ENCODE results near the gene CDK1.
A peak's percentile ranks its signal among the peaks of the same experiment; 100 is the strongest.

CDK1 gene

GRCh38 chr10:60778971-60779796 lies 906 bp downstream of the CDK1 start:
- Histone ChIP-seq H3K9me3 (ENCODE audit: control insufficient read depth, low read length) (no peaks in the 10 kb centered on the region), H3K4me1 (ENCODE audit: control insufficient read depth, insufficient read depth, low read length) (peaks cover 11% of the 10 kb centered on the region), H3K27me3 (replicated peaks; ENCODE audit: control insufficient read depth, insufficient read depth, low read length) (no peaks in the 10 kb centered on the region), H3K36me3 (ENCODE audit: control insufficient read depth, insufficient read depth, low read length, severe bottlenecking) (no peaks in the 10 kb centered on the region), H3K4me3 (ENCODE audit: low read length) (peak overlapping the region; percentile 91), H3K9ac (ENCODE audit: low read length) (peak overlapping the region; percentile 52)
- no peak for DNase-seq (ENCODE audit: low read depth)

GRCh38 chr10:60781661-60782060 lies 3.4 kb downstream of the CDK1 start:
- H3K36me3 ChIP-seq (ENCODE audit: control insufficient read depth, insufficient read depth, low read length, severe bottlenecking), result no peaks in the 10 kb centered on the region
- no peaks in the 10 kb centered on the region for H3K9me3 ChIP-seq (ENCODE audit: control insufficient read depth, low read length)
- H3K9ac ChIP-seq (ENCODE audit: low read length), result no peak overlapping the region
- no peak for DNase-seq (ENCODE audit: low read depth)
- H3K4me1 ChIP-seq (ENCODE audit: control insufficient read depth, insufficient read depth, low read length), result peaks cover 11% of the 10 kb centered on the region
- H3K4me3 ChIP-seq (ENCODE audit: low read length), result peak overlapping the region; percentile 27
- no peaks in the 10 kb centered on the region for H3K27me3 ChIP-seq (replicated peaks; ENCODE audit: control insufficient read depth, insufficient read depth, low read length)

- Histone ChIP-seq H3K36me3 (ENCODE audit: control insufficient read depth, insufficient read depth, low read length, severe bottlenecking) (no peaks in the 10 kb centered on the region), H3K9me3 (ENCODE audit: control insufficient read depth, low read length) (no peaks in the 10 kb centered on the region), H3K27me3 (replicated peaks; ENCODE audit: control insufficient read depth, insufficient read depth, low read length) (no peaks in the 10 kb centered on the region), H3K9ac (ENCODE audit: low read length) (no peak overlapping the region), H3K4me1 (ENCODE audit: control insufficient read depth, insufficient read depth, low read length) (peaks cover 6% of the 10 kb centered on the region), H3K4me3 (ENCODE audit: low read length) (no peak overlapping the region)
- DNase-seq (ENCODE audit: low read depth), result no peak
Measured at GRCh38 chr10:60784641-60785040, 6.4 kb downstream of the CDK1 start.

- H3K4me1 ChIP-seq (ENCODE audit: control insufficient read depth, insufficient read depth, low read length), result no peaks in the 10 kb centered on the region
- no peaks in the 10 kb centered on the region for H3K9me3 ChIP-seq (ENCODE audit: control insufficient read depth, low read length)
- no peaks in the 10 kb centered on the region for H3K36me3 ChIP-seq (ENCODE audit: control insufficient read depth, insufficient read depth, low read length, severe bottlenecking)
- no peak for DNase-seq (ENCODE audit: low read depth)
- no peaks in the 10 kb centered on the region for H3K27me3 ChIP-seq (replicated peaks; ENCODE audit: control insufficient read depth, insufficient read depth, low read length)
- no peak overlapping the region for H3K4me3 ChIP-seq (ENCODE audit: low read length)
- no peak overlapping the region for H3K9ac ChIP-seq (ENCODE audit: low read length)
Measured at GRCh38 chr10:60788544-60788943, 10.3 kb downstream of the CDK1 start.

GRCh38 chr10:60789340-60789739 lies 11.1 kb downstream of the CDK1 start:
- no peaks in the 10 kb centered on the region for H3K4me1 ChIP-seq (ENCODE audit: control insufficient read depth, insufficient read depth, low read length)
- no peaks in the 10 kb centered on the region for H3K36me3 ChIP-seq (ENCODE audit: control insufficient read depth, insufficient read depth, low read length, severe bottlenecking)
- no peak for DNase-seq (ENCODE audit: low read depth)
- H3K27me3 ChIP-seq (replicated peaks; ENCODE audit: control insufficient read depth, insufficient read depth, low read length), result no peaks in the 10 kb centered on the region
- H3K9ac ChIP-seq (ENCODE audit: low read length), result no peak overlapping the region
- H3K9me3 ChIP-seq (ENCODE audit: control insufficient read depth, low read length), result no peaks in the 10 kb centered on the region
- no peak overlapping the region for H3K4me3 ChIP-seq (ENCODE audit: low read length)

- Histone ChIP-seq H3K27me3 (replicated peaks; ENCODE audit: control insufficient read depth, insufficient read depth, low read length) (no peaks in the 10 kb centered on the region), H3K36me3 (ENCODE audit: control insufficient read depth, insufficient read depth, low read length, severe bottlenecking) (no peaks in the 10 kb centered on the region), H3K4me1 (ENCODE audit: control insufficient read depth, insufficient read depth, low read length) (no peaks in the 10 kb centered on the region), H3K9me3 (ENCODE audit: control insufficient read depth, low read length) (no peaks in the 10 kb centered on the region), H3K9ac (ENCODE audit: low read length) (no peak overlapping the region), H3K4me3 (ENCODE audit: low read length) (no peak overlapping the region)
- DNase-seq (ENCODE audit: low read depth), result no peak
Measured at GRCh38 chr10:60794953-60795352, 16.7 kb downstream of the CDK1 start.

GRCh38 chr10:60795465-60796202 lies 17.4 kb downstream of the CDK1 start:
- no peaks in the 10 kb centered on the region for H3K9me3 ChIP-seq (ENCODE audit: control insufficient read depth, low read length)
- no peaks in the 10 kb centered on the region for H3K4me1 ChIP-seq (ENCODE audit: control insufficient read depth, insufficient read depth, low read length)
- H3K27me3 ChIP-seq (replicated peaks; ENCODE audit: control insufficient read depth, insufficient read depth, low read length), result no peaks in the 10 kb centered on the region
- no peak overlapping the region for H3K9ac ChIP-seq (ENCODE audit: low read length)
- no peak for DNase-seq (ENCODE audit: low read depth)
- H3K4me3 ChIP-seq (ENCODE audit: low read length), result no peak overlapping the region
- H3K36me3 ChIP-seq (ENCODE audit: control insufficient read depth, insufficient read depth, low read length, severe bottlenecking), result no peaks in the 10 kb centered on the region

GRCh38 chr10:60796481-60796880 lies 18.2 kb downstream of the CDK1 start:
- no peak overlapping the region for H3K9ac ChIP-seq (ENCODE audit: low read length)
- peaks cover 3% of the 10 kb centered on the region for H3K4me1 ChIP-seq (ENCODE audit: control insufficient read depth, insufficient read depth, low read length)
- H3K27me3 ChIP-seq (replicated peaks; ENCODE audit: control insufficient read depth, insufficient read depth, low read length), result no peaks in the 10 kb centered on the region
- no peaks in the 10 kb centered on the region for H3K36me3 ChIP-seq (ENCODE audit: control insufficient read depth, insufficient read depth, low read length, severe bottlenecking)
- H3K9me3 ChIP-seq (ENCODE audit: control insufficient read depth, low read length), result no peaks in the 10 kb centered on the region
- no peak overlapping the region for H3K4me3 ChIP-seq (ENCODE audit: low read length)
- no peak for DNase-seq (ENCODE audit: low read depth)

- Histone ChIP-seq H3K4me3 (ENCODE audit: low read length) (no peak overlapping the region), H3K36me3 (ENCODE audit: control insufficient read depth, insufficient read depth, low read length, severe bottlenecking) (no peaks in the 10 kb centered on the region), H3K27me3 (replicated peaks; ENCODE audit: control insufficient read depth, insufficient read depth, low read length) (no peaks in the 10 kb centered on the region), H3K4me1 (ENCODE audit: control insufficient read depth, insufficient read depth, low read length) (peaks cover 7% of the 10 kb centered on the region), H3K9ac (ENCODE audit: low read length) (no peak overlapping the region), H3K9me3 (ENCODE audit: control insufficient read depth, low read length) (no peaks in the 10 kb centered on the region)
- DNase-seq (ENCODE audit: low read depth), result no peak
Measured at GRCh38 chr10:60797200-60797599, 18.9 kb downstream of the CDK1 start.

- peaks cover 7% of the 10 kb centered on the region for H3K4me1 ChIP-seq (ENCODE audit: control insufficient read depth, insufficient read depth, low read length)
- no peak overlapping the region for H3K9ac ChIP-seq (ENCODE audit: low read length)
- H3K27me3 ChIP-seq (replicated peaks; ENCODE audit: control insufficient read depth, insufficient read depth, low read length), result no peaks in the 10 kb centered on the region
- H3K36me3 ChIP-seq (ENCODE audit: control insufficient read depth, insufficient read depth, low read length, severe bottlenecking), result no peaks in the 10 kb centered on the region
- no peaks in the 10 kb centered on the region for H3K9me3 ChIP-seq (ENCODE audit: control insufficient read depth, low read length)
- DNase-seq (ENCODE audit: low read depth), result no peak
- no peak overlapping the region for H3K4me3 ChIP-seq (ENCODE audit: low read length)
Measured at GRCh38 chr10:60798031-60798430, 19.8 kb downstream of the CDK1 start.

GRCh38 chr10:60798870-60799269 lies 20.6 kb downstream of the CDK1 start:
- DNase-seq (ENCODE audit: low read depth), result no peak

More at GRCh38 chr10:60798870-60799269, 20.6 kb downstream of the CDK1 start:
- H3K4me3 ChIP-seq (ENCODE audit: low read length), result no peak overlapping the region
- H3K9me3 ChIP-seq (ENCODE audit: control insufficient read depth, low read length), result no peaks in the 10 kb centered on the region
- H3K4me1 ChIP-seq (ENCODE audit: control insufficient read depth, insufficient read depth, low read length), result peaks cover 7% of the 10 kb centered on the region
- no peaks in the 10 kb centered on the region for H3K36me3 ChIP-seq (ENCODE audit: control insufficient read depth, insufficient read depth, low read length, severe bottlenecking)
- H3K27me3 ChIP-seq (replicated peaks; ENCODE audit: control insufficient read depth, insufficient read depth, low read length), result no peaks in the 10 kb centered on the region
- no peak overlapping the region for H3K9ac ChIP-seq (ENCODE audit: low read length)

Measured in adipocyte (in vitro differentiated cells).